Stimulated activated CD4-positive, alpha-beta T cell treated with anti-CD3 and anti-CD28 coated beads, TNF-alpha, amount 100 ng/mL, for 48 hours (primary cell): ENCODE measurements around the gene PBXIP1.

Experiments used
- DNase-seq, 3 donors: peaks; one replicate each; pipeline ENCODE4 v3.0.0-alpha.2; 2020; ENCODE audit warnings: low read depth in 3 of 3

The PBXIP1 gene

GRCh38 chr1:154973344-154974101 lies 17.6 kb upstream of the PBXIP1 start:
- peak; percentile 94 to 97 (median 95) for DNase-seq

DNA sequence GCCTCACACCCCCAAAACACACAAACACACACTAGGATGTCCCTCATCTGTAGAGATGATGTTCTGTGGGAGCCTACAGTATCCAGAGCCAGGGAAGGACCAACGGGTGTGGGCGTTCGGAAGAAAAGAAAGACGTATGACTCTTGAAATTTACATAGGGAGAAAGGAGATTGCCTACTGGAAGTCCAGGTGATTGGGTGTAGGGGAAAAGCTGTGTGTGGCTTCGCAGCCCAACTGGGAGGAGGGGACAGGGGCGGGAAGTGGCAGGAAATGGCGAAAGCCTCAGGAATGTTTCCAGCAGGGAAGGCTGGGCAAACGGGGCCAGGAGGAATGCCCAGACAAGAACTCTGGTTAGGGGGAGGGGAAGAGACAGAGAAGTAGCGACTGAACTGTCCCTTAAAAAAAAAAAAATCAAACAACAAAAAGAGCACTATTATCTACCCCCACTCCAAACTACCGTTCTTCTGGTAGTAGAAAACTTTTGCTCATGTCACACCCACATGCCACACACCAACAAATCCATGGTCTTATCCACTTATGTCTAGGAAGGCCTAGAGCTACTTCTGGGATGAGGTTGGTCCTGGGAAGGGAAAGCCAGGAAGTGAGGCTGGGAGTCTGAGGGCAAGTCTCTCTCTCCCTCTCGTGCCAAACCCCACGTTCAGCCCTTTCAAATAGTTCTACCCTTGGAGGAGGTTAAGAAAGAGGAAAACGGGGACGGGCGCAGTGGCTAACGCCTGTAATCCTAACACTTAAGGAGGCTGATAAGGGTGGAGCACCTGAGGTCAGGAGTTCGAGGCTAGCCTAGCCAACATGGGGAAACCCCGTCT lies 16.8 kb upstream of the PBXIP1 start:
- DNase-seq = no peak

DNA sequence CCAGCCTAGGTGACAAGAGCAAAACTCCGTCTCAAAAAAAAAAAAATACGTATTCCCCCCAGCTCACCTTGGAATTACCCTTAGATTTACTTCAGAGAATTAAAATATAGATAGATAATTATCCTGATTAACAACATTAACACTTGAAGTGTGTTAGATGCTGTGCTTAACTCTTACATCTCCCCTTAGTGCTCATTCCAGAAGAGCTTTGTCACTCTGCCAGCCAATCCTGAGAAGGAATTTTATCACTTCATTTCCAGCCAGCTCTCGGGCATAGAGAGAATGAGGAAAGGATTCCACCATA lies 16.3 kb upstream of the PBXIP1 start:
- DNase-seq = no peak

- no peak for DNase-seq
Measured at GRCh38 chr1:154971341-154971998, 15.6 kb upstream of the PBXIP1 start.

GRCh38 chr1:154970631-154971340 lies 14.9 kb upstream of the PBXIP1 start, which contains the start of gene SHC1:
Gene SHC1, minus strand, starts transcription at chr1:154970747. Its CDS starts 221 bp downstream, at chr1:154970526.
- DNase-seq = peak in 1 of 3 donors; percentile 20

DNA sequence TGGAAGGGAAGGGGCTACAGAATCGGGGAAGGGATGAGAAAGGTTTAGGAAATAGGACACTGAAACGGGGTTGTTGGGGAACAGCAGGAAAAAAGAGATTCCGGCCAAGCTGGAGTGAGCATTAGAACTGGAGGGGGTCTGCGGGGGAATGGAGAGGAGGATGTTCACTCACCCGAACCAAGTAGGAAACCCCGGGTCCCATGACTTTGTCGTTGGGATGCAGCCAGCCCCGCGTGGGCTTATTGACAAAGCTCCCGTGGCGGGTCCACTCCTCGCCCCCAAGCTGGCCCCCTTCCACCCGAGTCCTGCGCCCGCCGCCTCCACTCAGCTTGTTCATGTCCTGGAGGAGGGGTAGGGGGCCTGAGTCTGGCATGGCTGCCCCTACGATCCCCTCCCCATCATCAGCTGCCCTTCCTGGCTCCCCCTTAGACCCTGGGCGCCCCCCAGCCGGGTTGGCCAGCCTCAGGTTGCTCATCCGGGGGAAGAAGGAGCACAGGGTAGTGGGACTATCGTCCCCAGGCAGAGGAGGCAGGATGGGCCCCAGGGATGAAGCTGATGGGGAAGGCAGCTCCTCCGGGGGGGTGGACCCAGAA lies 14.1 kb upstream of the PBXIP1 start:
- no peak for DNase-seq

GRCh38 chr1:154969246-154969645 lies 13.3 kb upstream of the PBXIP1 start:
- no peak for DNase-seq

GRCh38 chr1:154968731-154969130 lies 12.8 kb upstream of the PBXIP1 start:
- no peak for DNase-seq

DNA sequence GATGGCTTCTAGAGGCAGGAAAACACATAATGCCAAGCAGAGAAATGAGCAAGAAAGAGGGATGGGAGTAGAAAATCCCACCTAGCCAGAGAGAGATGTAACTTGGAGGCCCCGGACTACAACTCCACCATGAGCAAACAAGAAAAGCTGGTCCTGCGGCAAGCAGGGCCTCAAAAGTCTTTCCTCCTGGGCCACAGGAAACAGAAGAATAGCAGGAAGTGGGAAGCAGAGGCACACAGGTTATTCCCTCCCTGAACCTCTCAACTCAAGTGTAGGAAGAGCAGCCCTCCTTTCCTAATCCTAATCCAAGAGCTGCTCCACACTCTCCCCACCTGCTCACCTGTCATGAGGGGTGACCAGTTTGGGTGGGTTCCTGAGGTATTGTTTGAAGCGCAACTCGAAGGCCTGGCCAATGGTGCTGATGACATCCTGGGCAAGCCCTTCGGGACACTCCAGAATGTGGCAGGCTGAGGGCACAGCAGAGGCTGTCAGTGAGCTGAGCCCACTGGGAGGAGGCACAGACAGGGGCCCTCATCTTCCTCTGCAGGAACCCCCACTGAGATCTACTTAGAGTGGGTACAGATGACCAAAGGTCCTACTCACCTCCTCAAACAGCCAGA lies 11.5 kb upstream of the PBXIP1 start:
- no peak for DNase-seq

DNA sequence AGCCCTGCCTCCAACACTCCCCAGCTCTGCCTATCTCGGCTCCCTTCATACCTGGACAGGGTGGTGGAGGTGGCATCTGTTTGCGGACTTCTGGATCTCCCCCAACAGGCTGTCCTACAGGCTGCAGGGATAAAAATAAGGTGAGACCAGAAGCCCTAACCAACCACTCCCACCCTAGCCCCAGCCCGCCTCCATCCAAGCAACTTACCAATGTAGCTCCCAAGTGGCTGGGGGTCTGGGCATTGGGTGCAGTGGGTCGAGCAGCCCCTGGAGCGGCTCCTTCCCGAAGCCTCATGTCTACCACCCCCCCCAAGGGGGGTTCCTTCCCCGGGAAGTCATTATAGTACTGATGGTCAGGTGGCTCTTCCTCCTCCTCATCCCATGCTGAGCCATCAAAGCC lies 10.2 kb upstream of the PBXIP1 start:
- no peak for DNase-seq

GRCh38 chr1:154964359-154964758 lies 8.5 kb upstream of the PBXIP1 start:
- DNase-seq = no peak

DNA sequence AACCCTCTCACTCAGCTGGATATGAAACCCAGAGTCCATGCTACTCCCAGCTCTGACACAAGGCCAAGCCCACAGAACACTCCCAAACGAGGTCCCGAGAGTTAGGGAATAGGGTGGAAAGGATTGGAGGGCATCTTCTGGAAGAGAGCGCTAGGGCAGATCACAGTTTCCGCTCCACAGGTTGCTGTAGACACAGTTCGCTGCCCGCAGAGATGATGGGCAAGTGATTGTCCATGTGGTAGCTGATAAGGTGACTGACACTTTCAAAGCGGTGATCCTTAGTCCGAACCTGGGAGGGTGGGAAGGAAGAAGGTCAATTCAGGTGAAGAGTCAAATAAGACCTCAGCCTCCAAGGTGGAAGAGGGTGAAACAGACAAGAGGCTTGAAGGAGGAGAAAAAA lies 7.7 kb upstream of the PBXIP1 start:
- DNase-seq = no peak

GRCh38 chr1:154962795-154963330 lies 7.0 kb upstream of the PBXIP1 start:
- DNase-seq = no peak

DNA sequence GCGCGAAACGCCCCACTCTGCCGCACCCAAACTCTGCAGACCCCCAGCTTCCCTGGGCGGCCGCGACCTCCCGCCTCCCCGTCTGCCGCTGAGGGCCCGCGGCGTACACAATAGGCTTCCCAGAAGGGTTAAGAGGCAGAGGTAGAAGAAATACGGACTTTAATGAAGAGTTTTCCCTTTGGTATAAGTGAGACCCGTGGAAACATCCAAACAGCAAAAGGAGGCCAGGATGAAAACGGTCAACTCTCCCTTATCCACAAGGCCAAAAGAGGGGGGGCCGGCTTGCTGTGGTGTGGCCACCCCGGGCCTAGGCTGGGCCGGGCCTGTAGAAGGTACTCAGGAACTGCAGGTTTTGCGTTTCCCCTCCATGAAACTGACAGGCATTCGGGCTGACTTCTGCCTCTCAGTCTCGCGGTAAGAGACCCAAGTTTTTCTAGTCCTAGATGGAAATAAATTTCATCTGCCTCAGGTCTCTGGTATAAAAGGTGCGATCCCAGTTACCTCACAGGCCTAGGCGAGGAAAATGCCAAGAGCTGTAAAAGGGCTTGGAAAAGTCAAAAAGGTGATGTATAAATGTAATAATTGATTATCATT lies 6.4 kb upstream of the PBXIP1 start:
- DNase-seq = no peak

DNA sequence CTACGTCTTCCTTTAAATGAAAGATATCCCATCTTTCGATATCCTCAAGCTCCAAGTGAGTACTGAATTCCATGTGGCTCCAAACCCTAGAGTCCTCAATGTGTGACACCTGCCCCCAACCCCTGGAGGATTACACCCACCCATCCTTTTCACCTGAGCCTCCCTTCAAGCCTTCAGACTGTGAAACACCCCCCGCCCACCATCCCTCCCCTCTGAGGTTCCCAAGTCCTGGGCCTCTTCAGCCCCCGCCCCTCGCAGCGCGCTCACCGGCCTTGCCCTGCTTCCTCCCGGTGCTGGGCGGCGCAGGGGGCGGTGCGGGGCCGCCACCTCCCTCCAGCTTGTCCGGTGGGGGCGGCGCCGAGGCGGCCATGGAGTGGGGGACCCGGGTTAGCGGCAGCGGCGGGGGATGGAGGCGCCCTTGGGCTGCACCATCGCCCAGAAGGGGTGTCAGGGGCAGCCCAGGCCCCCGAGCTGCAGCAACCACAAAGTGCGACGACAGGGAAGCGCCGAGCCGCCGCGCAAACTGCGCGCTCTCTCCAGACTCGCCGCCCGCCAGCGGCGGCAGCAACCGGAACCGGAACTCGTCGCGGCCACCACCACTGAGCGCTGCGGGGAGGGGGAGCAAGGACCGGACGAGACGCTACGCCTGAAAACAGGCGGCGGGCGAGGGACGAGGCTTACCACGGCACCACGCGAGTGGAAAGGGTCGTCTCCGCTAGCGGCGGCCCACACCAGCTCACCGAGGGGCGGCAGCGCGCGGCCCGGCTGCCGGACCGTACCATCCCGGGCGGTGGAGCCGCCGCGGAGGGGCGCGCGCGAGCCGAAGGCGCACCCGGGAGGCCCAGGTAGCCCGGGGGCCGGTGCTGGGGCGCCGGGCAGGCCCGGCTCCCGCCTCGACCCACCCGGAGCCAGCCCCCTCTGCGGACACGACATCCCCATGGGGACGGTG lies 5.6 kb upstream of the PBXIP1 start, which contains the start of gene PYGO2:
Gene PYGO2, minus strand, starts transcription at position 576 of the 949 bp plus-strand sequence. Its CDS starts 206 bp downstream, at position 370.
- DNase-seq = peak; percentile 63 to 80 (median 65)

- no peak for DNase-seq
Measured at GRCh38 chr1:154960446-154961136, 4.7 kb upstream of the PBXIP1 start.

GRCh38 chr1:154959426-154959780 lies 3.5 kb upstream of the PBXIP1 start:
- DNase-seq = no peak

- DNase-seq = no peak
Measured at GRCh38 chr1:154958681-154959425, 3.0 kb upstream of the PBXIP1 start.
